SHP77 (cell line): ENCODE results near the gene NOL3.
A peak's percentile ranks its signal among the peaks of the same experiment; 100 is the strongest.
"Not testable (repeated sequence)": the region's sequence is repeated elsewhere in the genome, so short reads cannot be mapped to it uniquely, and the experiment has no call there.

ENCODE experiments used
- DNase-seq, 2 experiments: peaks; one replicate each; lab custom pipeline; 2025; lab: John Stamatoyannopoulos, UW

Gene NOL3

GRCh38 chr16:67170168-67170948 lies at the start of gene NOL3:
NOL3 (plus strand) TSS chr16:67170538.
- peak; percentile 86 to 88 for DNase-seq

GRCh38 chr16:67122799-67123198 lies 47.5 kb upstream of the NOL3 start:
- DNase-seq, result not testable (repeated sequence)

- no peak for DNase-seq
These were observed 41.9 kb upstream of the NOL3 start for GRCh38 chr16:67128417-67128816.

DNA sequence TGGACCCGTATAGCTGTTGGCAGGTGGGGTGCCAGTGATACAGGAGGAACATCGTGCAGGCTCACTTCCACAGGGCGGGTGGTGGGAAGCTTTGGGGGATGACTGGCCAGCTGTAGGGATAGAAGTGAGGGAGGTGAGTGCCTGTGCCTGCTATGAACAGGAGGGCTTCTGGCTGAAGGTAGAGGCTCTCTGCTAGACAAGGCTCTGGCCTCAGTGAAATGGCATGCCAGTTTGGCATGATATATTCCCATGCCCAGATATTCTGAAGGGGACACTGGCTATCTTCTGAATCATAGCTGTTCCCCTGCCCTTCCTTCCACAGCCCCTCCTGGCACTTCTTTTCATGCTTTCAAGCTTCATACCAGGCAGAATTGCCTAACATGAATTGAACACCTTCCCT lies 41.5 kb upstream of the NOL3 start:
- DNase-seq, result no peak

GRCh38 chr16:67129422-67129821 lies 40.9 kb upstream of the NOL3 start:
- DNase-seq, result no peak

DNA sequence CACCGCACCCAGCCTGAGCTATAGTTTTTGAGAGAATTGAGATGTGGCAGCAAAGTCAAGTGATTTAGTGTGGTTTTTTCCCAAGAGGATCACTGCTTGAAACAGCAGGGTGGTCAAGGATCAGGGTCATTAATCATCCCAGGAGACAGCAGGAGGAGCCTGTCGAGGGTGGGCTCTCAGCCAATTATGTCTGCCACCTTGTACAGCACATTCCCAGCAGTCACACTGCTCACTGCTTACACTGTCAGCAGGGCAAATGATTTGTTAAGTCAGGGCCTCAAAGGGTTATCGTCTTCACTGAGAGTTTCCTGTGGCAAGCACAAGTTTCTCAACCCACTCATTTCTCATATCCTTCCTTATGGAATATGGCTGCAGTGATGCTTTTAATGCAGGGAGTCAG lies 32.7 kb upstream of the NOL3 start:
- DNase-seq, result no peak

GRCh38 chr16:67141391-67141790 lies 28.9 kb upstream of the NOL3 start:
- DNase-seq, result no peak

DNA sequence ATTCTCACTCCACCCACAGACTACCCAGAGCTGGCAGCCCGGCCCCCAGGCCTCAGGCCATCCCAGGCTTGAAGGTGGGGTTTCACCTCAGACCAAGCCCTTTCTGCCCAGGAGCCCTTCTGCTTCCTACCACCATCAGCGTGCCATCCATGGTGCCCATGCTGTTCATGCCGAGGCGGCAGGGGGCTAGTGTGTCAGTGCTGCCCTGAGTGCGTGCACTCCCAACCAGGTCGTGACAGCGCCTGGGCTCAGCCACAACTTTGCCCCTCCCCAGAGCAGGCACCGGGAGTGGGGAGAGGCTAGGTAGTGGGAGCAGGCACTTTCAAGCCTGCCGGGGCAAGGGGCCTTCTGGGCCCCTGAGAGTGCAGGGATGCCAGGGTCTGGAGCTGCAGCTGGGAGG lies 28.0 kb upstream of the NOL3 start:
- no peak for DNase-seq

DNA sequence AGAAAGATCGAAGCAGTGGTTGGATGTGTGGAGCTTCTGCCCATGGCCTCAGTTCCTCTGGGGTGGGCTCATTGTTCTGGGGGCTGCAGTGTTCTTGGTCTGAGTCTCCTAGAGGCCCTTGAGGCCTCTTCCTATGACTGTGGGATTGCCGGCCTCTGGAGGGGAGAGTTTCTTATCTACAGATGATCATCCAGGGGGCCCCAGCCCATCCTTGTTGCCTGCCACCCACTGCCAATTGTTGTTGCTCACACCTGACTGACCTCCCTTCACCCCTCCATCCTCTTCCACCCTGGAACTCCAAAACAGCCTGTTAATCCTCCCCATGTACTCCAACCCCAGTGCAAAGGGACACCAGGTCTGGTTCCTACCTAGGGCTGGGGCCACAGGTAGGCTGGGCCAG lies 25.4 kb upstream of the NOL3 start:
- DNase-seq, result no peak

DNA sequence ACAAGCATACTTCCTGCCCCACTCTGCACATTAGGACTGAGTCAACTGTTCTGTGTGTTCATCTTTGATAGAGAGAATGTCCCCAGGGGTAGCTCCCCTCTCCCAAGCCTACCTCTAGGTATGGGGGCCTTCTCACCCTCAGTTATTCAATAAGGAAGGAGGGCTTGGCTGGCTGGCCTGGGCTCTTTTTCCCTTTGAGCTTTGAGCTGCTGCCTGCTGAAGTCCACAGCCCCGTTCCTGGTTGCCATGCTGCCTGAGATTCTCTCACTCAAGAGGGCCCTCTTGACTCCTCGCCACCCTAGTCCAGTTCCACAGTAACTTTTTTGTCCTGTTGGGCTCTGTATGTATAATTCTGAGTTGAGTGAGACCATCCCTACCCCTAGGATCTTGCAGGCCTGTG lies 24.6 kb upstream of the NOL3 start:
- no peak for DNase-seq

- no peak for DNase-seq
These were observed 23.6 kb upstream of the NOL3 start for GRCh38 chr16:67146523-67147357.

GRCh38 chr16:67147437-67148140 lies 22.7 kb upstream of the NOL3 start:
- no peak for DNase-seq

GRCh38 chr16:67148221-67148620 lies 22.1 kb upstream of the NOL3 start:
- DNase-seq, result no peak

- DNase-seq, result no peak
These were observed 21.6 kb upstream of the NOL3 start for GRCh38 chr16:67148656-67149275.

DNA sequence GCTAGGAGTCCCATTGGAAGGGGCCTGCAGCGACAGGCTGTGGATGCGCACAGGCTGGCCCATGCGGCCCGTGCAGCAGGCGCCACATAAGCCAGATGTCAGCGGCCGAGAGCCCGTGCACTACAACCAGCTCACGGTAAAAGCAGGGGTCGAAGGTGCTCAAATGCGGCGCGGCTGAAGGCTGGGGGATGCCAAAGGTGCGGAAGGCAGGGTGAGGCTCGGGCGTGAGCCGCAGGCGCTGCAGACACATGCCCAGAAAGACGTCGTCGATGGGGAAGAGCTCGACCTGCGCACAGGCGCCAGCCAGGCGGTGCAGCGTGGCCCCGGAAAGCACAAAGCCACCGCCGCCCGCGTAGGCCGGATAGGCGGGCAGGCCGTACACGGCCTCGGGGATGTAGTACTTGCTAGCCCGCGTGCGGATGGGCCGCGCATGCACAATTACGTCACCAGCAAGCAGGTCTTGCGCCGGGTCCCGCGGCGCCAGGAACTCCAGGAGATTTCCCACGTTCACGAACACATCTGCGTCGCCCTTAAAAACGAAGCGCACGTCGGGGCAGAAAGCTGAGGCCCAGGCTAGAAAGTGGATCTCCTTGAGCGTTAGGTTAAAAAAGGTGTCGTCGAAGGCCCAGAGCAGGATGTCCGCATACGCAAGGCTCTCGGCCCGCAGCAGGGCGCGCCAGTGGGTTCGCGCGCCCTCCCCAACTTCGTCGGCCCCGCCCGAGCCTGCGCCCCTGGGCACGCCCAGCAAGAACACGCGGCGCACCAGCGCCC lies 20.9 kb upstream of the NOL3 start:
- DNase-seq, result no peak

DNA sequence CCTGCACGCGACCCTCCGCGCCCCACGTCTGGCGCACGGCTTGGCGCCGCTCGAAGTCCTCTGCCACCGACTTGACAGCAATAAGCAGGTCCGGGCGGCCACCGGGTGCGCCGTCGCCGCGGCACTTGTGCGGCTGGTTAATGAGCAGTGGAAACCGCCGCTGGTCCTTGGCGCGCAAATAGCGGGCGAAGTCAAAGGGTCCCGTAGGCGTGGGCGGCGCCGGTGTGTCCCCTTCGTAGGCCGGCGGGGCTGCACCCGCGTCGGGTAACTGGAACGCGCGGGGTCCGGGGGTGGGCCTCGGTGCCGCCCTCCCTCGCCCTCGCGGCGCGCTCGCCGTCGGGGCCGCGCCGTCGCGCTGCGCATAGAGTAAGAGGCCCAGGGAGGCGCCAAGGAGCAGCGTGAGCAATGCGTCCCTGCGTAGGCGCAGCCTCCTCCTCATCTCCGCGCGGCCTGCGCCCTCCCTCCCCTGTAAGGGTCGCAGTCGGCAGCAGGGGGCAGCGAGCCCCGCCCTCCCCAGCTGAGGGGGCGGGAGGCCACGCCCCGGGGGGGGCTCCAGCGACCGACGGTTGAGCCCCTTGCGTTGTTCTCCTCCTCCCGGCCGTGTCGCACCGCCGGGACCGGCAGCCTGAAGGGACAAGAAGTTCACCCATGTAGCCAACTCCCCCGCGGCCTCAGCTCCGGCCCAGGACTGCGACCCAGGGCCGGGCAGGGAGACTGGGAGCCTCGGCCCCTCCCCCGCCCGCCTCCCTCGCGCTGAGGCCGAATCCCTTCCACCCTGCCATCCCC lies 20.1 kb upstream of the NOL3 start:
- no peak for DNase-seq

GRCh38 chr16:67150833-67151396 lies 19.4 kb upstream of the NOL3 start, which contains the start of gene B3GNT9:
B3GNT9 (minus strand) TSS chr16:67150998; CDS start chr16:67150485, 513 bp downstream.
- DNase-seq, result no peak

DNA sequence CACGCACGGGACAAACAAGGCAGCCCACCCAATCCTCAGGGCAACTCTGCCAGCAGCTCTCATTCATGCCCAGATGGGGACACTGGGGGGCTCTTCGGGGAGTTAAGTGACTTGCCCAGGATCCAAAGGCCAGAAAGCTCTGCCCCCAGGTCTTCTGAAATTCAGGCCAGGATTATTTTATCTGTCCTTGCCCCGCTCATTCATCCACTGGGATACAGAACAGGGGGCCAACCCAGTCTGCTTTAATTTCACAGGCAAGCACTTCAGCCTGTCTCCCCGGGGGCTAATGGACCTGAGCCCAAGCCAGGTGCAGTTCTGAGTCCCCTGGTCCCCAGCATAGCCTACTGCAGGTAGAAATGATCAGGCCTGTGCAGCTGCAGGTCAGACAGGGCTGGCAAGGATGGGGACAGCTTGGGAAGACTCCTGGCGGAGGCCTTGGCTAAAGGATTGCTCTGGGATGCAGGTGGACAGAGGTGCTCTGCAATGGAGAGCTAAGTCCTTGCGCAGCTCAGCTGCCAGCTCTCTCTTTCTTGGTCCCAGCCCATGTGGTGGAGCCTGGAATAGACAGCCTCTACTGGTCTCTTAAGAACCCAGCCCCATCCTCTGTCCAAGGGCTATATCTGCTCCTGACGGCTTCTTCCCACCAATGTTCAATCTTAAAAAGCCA lies 18.8 kb upstream of the NOL3 start:
- no peak for DNase-seq

DNA sequence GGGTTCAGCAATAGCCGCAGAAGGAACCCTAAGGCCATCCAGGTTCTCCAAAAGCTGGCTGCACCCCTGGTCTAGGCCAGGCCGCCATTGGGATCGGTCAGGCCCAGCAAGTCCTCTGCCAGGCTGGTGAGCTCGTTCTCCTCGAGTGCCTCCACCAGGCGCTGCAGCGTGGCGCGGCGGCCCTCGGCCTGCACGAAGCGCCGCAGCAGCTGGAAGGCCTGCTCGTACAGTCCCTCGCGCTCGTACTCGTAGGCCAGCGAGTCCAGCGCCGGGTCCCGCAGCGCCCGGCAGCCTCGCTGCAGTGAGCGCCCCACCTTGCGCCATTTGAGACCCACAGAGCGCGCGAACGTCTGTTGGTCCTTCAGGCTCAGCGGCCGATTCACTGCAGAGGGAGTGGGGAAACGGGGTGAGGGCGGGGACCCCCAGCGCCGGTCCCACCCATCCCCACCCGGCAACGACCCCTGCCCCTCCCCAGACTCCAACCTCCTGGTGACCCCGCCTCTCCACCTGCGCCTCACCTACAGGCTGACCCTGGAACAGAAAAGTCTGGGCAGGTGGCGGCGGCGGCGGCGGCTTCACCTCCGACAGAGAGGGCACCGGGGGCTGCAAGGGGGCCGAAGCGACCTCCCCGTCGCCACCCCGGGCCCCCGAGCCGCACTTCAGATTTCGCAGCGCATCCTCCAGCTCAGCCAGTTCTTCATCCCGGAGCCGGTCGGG lies 15.6 kb upstream of the NOL3 start:
- no peak for DNase-seq
